Caco-2 (cell line): ENCODE data around the gene LRMDA. TPM values are rescaled to one million over a fixed set of nuclear protein-coding genes. Genes with fewer than 3 reads are reported as not detected.

Experiments used
- BruUV-seq: library from RNA; stranded (reverse); fragments of 400-500 nt; replicated peaks from 2 replicates; lab custom pipeline; 2021; lab: Mats Ljungman, UMichigan
- CTCF ChIA-PET: fragments of 300-600 bp; sonication (Branson Sonifier 250); formaldehyde crosslinking; loops from one replicate; lab custom pipeline; 2022; ENCODE audit warnings: antibody characterized with exemption; lab: Charles Lee
- POLR2A ChIA-PET: fragments of 300-600 bp; sonication (Branson Sonifier 250); formaldehyde crosslinking; loops from one replicate; lab custom pipeline; 2022; ENCODE audit warnings: antibody characterized with exemption; lab: Charles Lee
- DNase-seq, 2 experiments: peaks; one replicate each; pipeline versions ENCODE4 v3.0.0 to v3.0.0-alpha.2; 2020 to 2022
- H3K27me3 ChIP-seq: replicated peaks from 2 replicates; pipeline ENCODE4 v1.6.0; 2011; ENCODE audit warnings: low read length; ENCODE audit not compliant: control insufficient read depth, insufficient read depth
- H3K36me3 ChIP-seq: 2 replicates; pipeline ENCODE4 v1.5.1; 2011; ENCODE audit warnings: low read length; ENCODE audit not compliant: control insufficient read depth, insufficient read depth
- H3K4me1 ChIP-seq: fragments of 250-450 bp; sonication (Bioruptor Pico); 2 replicates; pipeline ENCODE4 v1.5.1; 2020; ENCODE audit warnings: mild to moderate bottlenecking
- H3K4me3 ChIP-seq: 2 replicates; pipeline ENCODE4 v1.5.1; 2011; ENCODE audit warnings: low read depth, mild to moderate bottlenecking, control low read depth, low read length
- H3K9me3 ChIP-seq: fragments of 250-450 bp; sonication (Bioruptor Pico); 2 replicates; pipeline ENCODE4 v1.5.1; 2020; ENCODE audit warnings: mild to moderate bottlenecking, moderate library complexity
- H3K27ac Mint-ChIP-seq: one replicate; pipeline ENCODE4 v1.8.0; 2022; ENCODE audit warnings: mixed read lengths; ENCODE audit not compliant: unreplicated experiment
- H3K27me3 Mint-ChIP-seq: one replicate; pipeline ENCODE4 v1.8.0; 2022; ENCODE audit warnings: mixed read lengths; ENCODE audit not compliant: insufficient read depth, unreplicated experiment
- H3K36me3 Mint-ChIP-seq: one replicate; pipeline ENCODE4 v1.8.0; 2022; ENCODE audit warnings: mild to moderate bottlenecking, mixed read lengths; ENCODE audit not compliant: insufficient read depth, unreplicated experiment
- H3K4me1 Mint-ChIP-seq: one replicate; pipeline ENCODE4 v1.8.0; 2022; ENCODE audit warnings: low read depth, mixed read lengths; ENCODE audit not compliant: unreplicated experiment
- H3K4me3 Mint-ChIP-seq: one replicate; pipeline ENCODE4 v1.8.0; 2022; ENCODE audit warnings: mild to moderate bottlenecking, moderate library complexity, mixed read lengths; ENCODE audit not compliant: unreplicated experiment
- H3K9me3 Mint-ChIP-seq: one replicate; pipeline ENCODE4 v1.8.0; 2022; ENCODE audit warnings: mixed read lengths; ENCODE audit not compliant: unreplicated experiment
- intact Hi-C: fragments of 100-400 bp; cut with micrococcal nuclease; formaldehyde crosslinking; loops from one replicate; pipeline ENCODE4 v1.10.0; 2022; ENCODE audit not compliant: unreplicated experiment
- total RNA-seq: library from RNA; stranded (reverse); gene quantifications from 2 replicates; pipeline ENCODE4 v1.2.3, GENCODE V29; 2022
- TF ChIP-seq, protein P1 (sequence below), 2 experiments: fragments of 200-600 bp in 1 of 2; IDR thresholded peaks; 1 replicate in 1 of 2; 2 replicates in 1 of 2; pipeline versions ENCODE4 v1.5.1 to v1.8.0; 2011 to 2022; ENCODE audit warnings: antibody characterized with exemption in 1 of 2, control low read depth in 1 of 2, inconsistent platforms in 1 of 2, low read depth in 1 of 2, low read length in 1 of 2, mild to moderate bottlenecking in 1 of 2, moderate library complexity in 1 of 2; ENCODE audit not compliant: insufficient read depth in 1 of 2, severe bottlenecking in 1 of 2, unreplicated experiment in 1 of 2

LRMDA gene
- total RNA-seq, 1 experiment from 2014 or later: 18.5 TPM

DNA sequence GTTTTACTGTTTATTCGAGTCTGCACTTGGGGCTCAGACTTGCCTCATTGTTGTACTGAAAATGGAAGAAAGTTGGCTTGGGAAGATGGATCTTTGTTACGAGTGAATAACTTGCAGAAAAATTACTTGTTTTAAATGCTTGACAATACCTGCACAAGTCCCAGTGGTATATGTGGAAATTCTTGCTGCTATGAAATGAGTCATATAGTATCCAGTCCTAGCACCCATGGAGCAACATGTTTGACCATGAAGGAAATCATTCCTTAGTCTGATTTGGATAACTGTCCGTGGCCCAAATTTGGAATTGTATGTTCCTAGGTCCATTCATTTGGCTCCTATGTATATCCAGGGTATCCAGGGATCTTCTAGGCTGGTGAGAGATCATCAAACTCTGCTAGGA lies 1109.4 kb downstream of the LRMDA start:
- no peaks in the 10 kb centered on the region for H3K36me3 ChIP-seq
- POLR2A ChIA-PET: no interaction called here
- no peaks in the 10 kb centered on the region for H3K27me3 ChIP-seq
- TF ChIP-seq, protein P1, sequence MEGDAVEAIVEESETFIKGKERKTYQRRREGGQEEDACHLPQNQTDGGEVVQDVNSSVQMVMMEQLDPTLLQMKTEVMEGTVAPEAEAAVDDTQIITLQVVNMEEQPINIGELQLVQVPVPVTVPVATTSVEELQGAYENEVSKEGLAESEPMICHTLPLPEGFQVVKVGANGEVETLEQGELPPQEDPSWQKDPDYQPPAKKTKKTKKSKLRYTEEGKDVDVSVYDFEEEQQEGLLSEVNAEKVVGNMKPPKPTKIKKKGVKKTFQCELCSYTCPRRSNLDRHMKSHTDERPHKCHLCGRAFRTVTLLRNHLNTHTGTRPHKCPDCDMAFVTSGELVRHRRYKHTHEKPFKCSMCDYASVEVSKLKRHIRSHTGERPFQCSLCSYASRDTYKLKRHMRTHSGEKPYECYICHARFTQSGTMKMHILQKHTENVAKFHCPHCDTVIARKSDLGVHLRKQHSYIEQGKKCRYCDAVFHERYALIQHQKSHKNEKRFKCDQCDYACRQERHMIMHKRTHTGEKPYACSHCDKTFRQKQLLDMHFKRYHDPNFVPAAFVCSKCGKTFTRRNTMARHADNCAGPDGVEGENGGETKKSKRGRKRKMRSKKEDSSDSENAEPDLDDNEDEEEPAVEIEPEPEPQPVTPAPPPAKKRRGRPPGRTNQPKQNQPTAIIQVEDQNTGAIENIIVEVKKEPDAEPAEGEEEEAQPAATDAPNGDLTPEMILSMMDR (IDR thresholded peaks at IDR 0.05; ENCODE audit: insufficient read depth in 1 of 2, low read depth in 1 of 2, low read length in 1 of 2, severe bottlenecking in 1 of 2, unreplicated experiment in 1 of 2): no peak
- no peaks in the 10 kb centered on the region for H3K4me1 ChIP-seq
- H3K9me3 ChIP-seq: no peaks in the 10 kb centered on the region
- Mint-ChIP-seq H3K9me3 (no peaks in the 10 kb centered on the region), H3K4me3 (no peak overlapping the region), H3K27ac (no peak overlapping the region), H3K36me3 (no peaks in the 10 kb centered on the region), H3K27me3 (no peaks in the 10 kb centered on the region), H3K4me1 (no peaks in the 10 kb centered on the region)
- intact Hi-C loops: loop anchor here (10.0 kb wide), 2 partner anchors 506 to 1136 kb away; partner anchors contain the start of gene ZNF503
- no TSS peak for BruUV-seq
- no peak overlapping the region for H3K4me3 ChIP-seq
- no peak for DNase-seq
- CTCF ChIA-PET: no interaction called here

- no TSS peak for BruUV-seq
- Mint-ChIP-seq H3K9me3 (no peaks in the 10 kb centered on the region), H3K36me3 (no peaks in the 10 kb centered on the region), H3K27me3 (no peaks in the 10 kb centered on the region), H3K4me1 (no peaks in the 10 kb centered on the region), H3K27ac (no peak overlapping the region), H3K4me3 (no peak overlapping the region)
- POLR2A ChIA-PET: no interaction called here
- no peaks in the 10 kb centered on the region for H3K27me3 ChIP-seq
- no peaks in the 10 kb centered on the region for H3K4me1 ChIP-seq
- TF ChIP-seq, protein P1 (IDR thresholded peaks at IDR 0.05; ENCODE audit: insufficient read depth in 1 of 2, low read depth in 1 of 2, low read length in 1 of 2, severe bottlenecking in 1 of 2, unreplicated experiment in 1 of 2): no peak
- no peak for DNase-seq
- no peaks in the 10 kb centered on the region for H3K36me3 ChIP-seq
- intact Hi-C loops: loop anchor here (10.0 kb wide), 2 partner anchors 507 to 1137 kb away; partner anchors contain the start of gene ZNF503
- CTCF ChIA-PET: no interaction called here
- no peaks in the 10 kb centered on the region for H3K9me3 ChIP-seq
- no peak overlapping the region for H3K4me3 ChIP-seq
Measured at GRCh38 chr10:76541852-76542251, 1110.4 kb downstream of the LRMDA start.

GRCh38 chr10:76542307-76542930 lies 1111.0 kb downstream of the LRMDA start:
- no peak overlapping the region for H3K4me3 ChIP-seq
- no TSS peak for BruUV-seq
- Mint-ChIP-seq H3K4me3 (no peak overlapping the region), H3K36me3 (no peaks in the 10 kb centered on the region), H3K9me3 (no peaks in the 10 kb centered on the region), H3K4me1 (no peaks in the 10 kb centered on the region), H3K27me3 (no peaks in the 10 kb centered on the region), H3K27ac (no peak overlapping the region)
- CTCF ChIA-PET: no interaction called here
- intact Hi-C loops: loop anchor here (10.0 kb wide), 2 partner anchors 508 to 1138 kb away; partner anchors contain the start of gene ZNF503
- no peak for DNase-seq
- TF ChIP-seq, protein P1 (IDR thresholded peaks at IDR 0.05; ENCODE audit: insufficient read depth in 1 of 2, low read depth in 1 of 2, low read length in 1 of 2, severe bottlenecking in 1 of 2, unreplicated experiment in 1 of 2): no peak
- no peaks in the 10 kb centered on the region for H3K27me3 ChIP-seq
- no peaks in the 10 kb centered on the region for H3K4me1 ChIP-seq
- no peaks in the 10 kb centered on the region for H3K9me3 ChIP-seq
- H3K36me3 ChIP-seq: no peaks in the 10 kb centered on the region
- POLR2A ChIA-PET: no interaction called here
